DOHH2 (cell line): ENCODE measurements around the gene MT1X.

ENCODE experiments used
- H3F3A ChIP-seq: fragments of 200-600 bp; sonication (generic), shearing (Covaris generic); 2 replicates; pipeline ENCODE4 v1.6.0; 2016; ENCODE audit warnings: antibody characterized with exemption, mild to moderate bottlenecking; ENCODE audit not compliant: control insufficient read depth, insufficient read depth
- H3K27ac ChIP-seq: fragments of 200-600 bp; sonication (generic); 2 replicates; pipeline ENCODE4 v1.5.1; 2014; ENCODE audit warnings: low read depth, mild to moderate bottlenecking, low read length, moderate library complexity
- H3K27me3 ChIP-seq: fragments of 200-600 bp; sonication (generic); 2 replicates; pipeline ENCODE4 v1.6.1; 2014; ENCODE audit warnings: mild to moderate bottlenecking, low read length, mixed read lengths; ENCODE audit not compliant: control insufficient read depth
- H3K36me3 ChIP-seq: fragments of 200-600 bp; sonication (generic); 2 replicates; pipeline ENCODE4 v1.6.1; 2014; ENCODE audit warnings: mild to moderate bottlenecking, low read length, moderate library complexity, mixed read lengths; ENCODE audit not compliant: control insufficient read depth
- H3K4me1 ChIP-seq: fragments of 200-600 bp; sonication (generic); 2 replicates; pipeline ENCODE4 v1.6.1; 2014; ENCODE audit warnings: mild to moderate bottlenecking, low read length, mixed read lengths; ENCODE audit not compliant: control insufficient read depth
- H3K4me2 ChIP-seq: fragments of 200-600 bp; sonication (generic); 2 replicates; pipeline ENCODE4 v1.6.0; 2014; ENCODE audit warnings: mild to moderate bottlenecking, low read length, moderate library complexity
- H3K4me3 ChIP-seq: fragments of 200-600 bp; sonication (generic); 2 replicates; pipeline ENCODE4 v1.5.1; 2014; ENCODE audit warnings: mild to moderate bottlenecking, low read length, mixed read lengths
- H3K79me2 ChIP-seq: fragments of 200-600 bp; sonication (generic); 2 replicates; pipeline ENCODE4 v1.6.1; 2014; ENCODE audit warnings: mild to moderate bottlenecking, low read length, mixed read lengths; ENCODE audit not compliant: control insufficient read depth
- H3K9me2 ChIP-seq: fragments of 200-600 bp; sonication (generic); replicated peaks from 2 replicates; pipeline ENCODE4 v1.6.1; 2014; ENCODE audit warnings: mild to moderate bottlenecking, low read length, mixed read lengths; ENCODE audit not compliant: control insufficient read depth
- H3K9me3 ChIP-seq: fragments of 200-600 bp; sonication (generic); 2 replicates; pipeline ENCODE4 v1.6.1; 2014; ENCODE audit warnings: antibody characterized with exemption, low read length, mixed read lengths; ENCODE audit not compliant: control insufficient read depth, insufficient read depth
- H4K20me1 ChIP-seq: fragments of 200-600 bp; sonication (generic); 2 replicates; pipeline ENCODE4 v1.6.0; 2014; ENCODE audit warnings: low read depth, mild to moderate bottlenecking, antibody characterized with exemption, low read length, moderate library complexity; ENCODE audit not compliant: control insufficient read depth, insufficient read depth
- CTCF ChIP-seq: fragments of 200-600 bp; sonication (generic); IDR thresholded peaks from one replicate; pipeline ENCODE4 v1.5.1; 2014; ENCODE audit warnings: antibody characterized with exemption, mild to moderate bottlenecking, low read depth, low read length; ENCODE audit not compliant: poor library complexity, severe bottlenecking
- EZH2phosphoT487 ChIP-seq: fragments of 200-600 bp; sonication (generic); IDR thresholded peaks from 2 replicates; pipeline ENCODE4 v1.6.1; 2017; ENCODE audit warnings: borderline replicate concordance, mild to moderate bottlenecking, antibody characterized with exemption, low read length, moderate library complexity, mixed read lengths

The MT1X gene

GRCh38 chr16:56700195-56700594, 17.9 kb downstream of the MT1X start:
- no peaks in the 10 kb centered on the region for H3K9me2 ChIP-seq
- H3K4me3 ChIP-seq: no peak overlapping the region
- H3K4me2 ChIP-seq: no peak overlapping the region
- no peak overlapping the region for H3K27ac ChIP-seq
- H4K20me1 ChIP-seq: no peaks in the 10 kb centered on the region
- no peaks in the 10 kb centered on the region for H3F3A ChIP-seq
- H3K9me3 ChIP-seq: no peaks in the 10 kb centered on the region
- 0 out of 2 replicates have a peak, but pooled peaks cover 3% of the 10 kb centered on the region for H3K4me1 ChIP-seq
- no peak for TF ChIP-seq EZH2phosphoT487
- TF ChIP-seq CTCF: no peak
- no peaks in the 10 kb centered on the region for H3K79me2 ChIP-seq
- H3K36me3 ChIP-seq: no peaks in the 10 kb centered on the region
- no peaks in the 10 kb centered on the region for H3K27me3 ChIP-seq

- H3K4me2 ChIP-seq: no peak overlapping the region
- no peaks in the 10 kb centered on the region for H3K79me2 ChIP-seq
- no peaks in the 10 kb centered on the region for H3F3A ChIP-seq
- no peak overlapping the region for H3K4me3 ChIP-seq
- TF ChIP-seq CTCF (no peak), EZH2phosphoT487 (no peak)
- 0 out of 2 replicates have a peak, but pooled peaks cover 3% of the 10 kb centered on the region for H3K4me1 ChIP-seq
- no peaks in the 10 kb centered on the region for H4K20me1 ChIP-seq
- H3K9me2 ChIP-seq: no peaks in the 10 kb centered on the region
- no peaks in the 10 kb centered on the region for H3K9me3 ChIP-seq
- H3K27me3 ChIP-seq: no peaks in the 10 kb centered on the region
- no peaks in the 10 kb centered on the region for H3K36me3 ChIP-seq
- H3K27ac ChIP-seq: no peak overlapping the region
These were observed 18.4 kb downstream of the MT1X start for GRCh38 chr16:56700631-56701030.

- Histone ChIP-seq H3K4me2 (no peak overlapping the region), H3K79me2 (no peaks in the 10 kb centered on the region)
These were observed 19.3 kb downstream of the MT1X start for GRCh38 chr16:56701534-56701933.

More at GRCh38 chr16:56701534-56701933, 19.3 kb downstream of the MT1X start:
- no peaks in the 10 kb centered on the region for H4K20me1 ChIP-seq
- H3K27me3 ChIP-seq: no peaks in the 10 kb centered on the region
- H3K4me1 ChIP-seq: 0 out of 2 replicates have a peak, but pooled peaks cover 3% of the 10 kb centered on the region
- H3K36me3 ChIP-seq: no peaks in the 10 kb centered on the region
- no peaks in the 10 kb centered on the region for H3F3A ChIP-seq
- TF ChIP-seq CTCF (no peak), EZH2phosphoT487 (no peak)
- H3K27ac ChIP-seq: no peak overlapping the region
- H3K9me2 ChIP-seq: no peaks in the 10 kb centered on the region
- no peak overlapping the region for H3K4me3 ChIP-seq
- H3K9me3 ChIP-seq: no peaks in the 10 kb centered on the region
